ENCODE results near the gene SERPINA12. TPM values are rescaled to one million over a fixed set of nuclear protein-coding genes. Genes with fewer than 3 reads are reported as not detected.

The SERPINA12 gene
- total RNA-seq, 1 donor from 2014 or later, result not detected

DNA sequence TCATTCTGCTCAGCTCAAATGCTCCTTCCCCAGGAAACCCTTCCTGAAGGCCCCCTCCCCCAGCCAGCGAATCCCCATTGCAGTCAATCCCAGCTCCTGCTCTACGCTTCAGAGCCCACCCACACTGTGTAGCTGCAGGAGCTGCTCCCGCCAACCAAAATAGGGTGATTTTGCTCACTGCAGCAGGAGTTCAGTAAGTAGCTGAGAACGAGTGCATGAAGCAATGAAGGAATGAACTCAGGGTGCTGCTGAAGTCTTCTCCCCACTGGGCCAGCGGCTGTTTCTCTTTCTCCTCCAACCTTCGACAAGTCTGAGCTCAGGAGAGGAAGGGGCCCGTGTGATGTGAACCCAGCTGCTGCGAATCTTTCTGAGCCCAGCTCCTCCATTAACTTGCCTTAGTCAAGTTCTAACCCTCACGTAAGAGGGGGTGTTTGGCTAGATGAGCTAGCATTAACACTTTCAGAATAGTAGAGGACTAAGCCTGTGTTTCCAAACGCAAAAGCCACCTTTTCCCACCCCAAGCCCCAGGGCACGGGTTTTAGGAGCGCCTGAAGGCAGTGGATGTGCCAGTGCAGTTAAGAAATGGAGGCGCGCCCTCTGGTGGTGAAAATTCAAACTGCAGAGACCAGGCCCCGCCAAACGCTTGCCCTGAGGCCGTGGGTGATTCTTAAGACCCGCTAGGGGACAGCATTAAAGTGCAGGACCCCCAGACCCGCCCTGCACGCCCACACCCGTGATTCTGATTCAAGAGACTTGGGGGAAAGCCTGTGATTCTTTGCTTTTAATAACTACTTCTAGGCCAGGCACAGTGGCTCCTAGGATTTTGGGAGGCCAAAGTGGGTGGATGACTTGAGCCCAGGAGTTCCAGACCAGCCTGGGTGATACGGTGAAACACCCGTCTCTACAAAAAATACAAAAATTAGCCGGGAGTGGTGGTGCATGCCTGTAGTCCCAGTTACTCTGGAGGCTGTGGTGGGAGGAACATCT is 40.0 kb upstream of the SERPINA12 start:
- H3K4me1 ChIP-seq, result no peaks in the 10 kb centered on the region
- intact Hi-C loops (cut with DNase I), result no loop called here
- H3K27me3 ChIP-seq (ENCODE audit: low read depth), result peaks cover 7% of the 10 kb centered on the region
- peak; percentile 71 for ATAC-seq
- peak; percentile 70 for DNase-seq
- no peak overlapping the region for H3K4me3 ChIP-seq
- H3K27ac ChIP-seq, result no peak overlapping the region
- H3K9me3 ChIP-seq, result no peaks in the 10 kb centered on the region
- H3K36me3 ChIP-seq, result no peaks in the 10 kb centered on the region
- TF ChIP-seq, protein P1, sequence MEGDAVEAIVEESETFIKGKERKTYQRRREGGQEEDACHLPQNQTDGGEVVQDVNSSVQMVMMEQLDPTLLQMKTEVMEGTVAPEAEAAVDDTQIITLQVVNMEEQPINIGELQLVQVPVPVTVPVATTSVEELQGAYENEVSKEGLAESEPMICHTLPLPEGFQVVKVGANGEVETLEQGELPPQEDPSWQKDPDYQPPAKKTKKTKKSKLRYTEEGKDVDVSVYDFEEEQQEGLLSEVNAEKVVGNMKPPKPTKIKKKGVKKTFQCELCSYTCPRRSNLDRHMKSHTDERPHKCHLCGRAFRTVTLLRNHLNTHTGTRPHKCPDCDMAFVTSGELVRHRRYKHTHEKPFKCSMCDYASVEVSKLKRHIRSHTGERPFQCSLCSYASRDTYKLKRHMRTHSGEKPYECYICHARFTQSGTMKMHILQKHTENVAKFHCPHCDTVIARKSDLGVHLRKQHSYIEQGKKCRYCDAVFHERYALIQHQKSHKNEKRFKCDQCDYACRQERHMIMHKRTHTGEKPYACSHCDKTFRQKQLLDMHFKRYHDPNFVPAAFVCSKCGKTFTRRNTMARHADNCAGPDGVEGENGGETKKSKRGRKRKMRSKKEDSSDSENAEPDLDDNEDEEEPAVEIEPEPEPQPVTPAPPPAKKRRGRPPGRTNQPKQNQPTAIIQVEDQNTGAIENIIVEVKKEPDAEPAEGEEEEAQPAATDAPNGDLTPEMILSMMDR (IDR thresholded peaks at IDR 0.05), result peak; percentile 95

DNA sequence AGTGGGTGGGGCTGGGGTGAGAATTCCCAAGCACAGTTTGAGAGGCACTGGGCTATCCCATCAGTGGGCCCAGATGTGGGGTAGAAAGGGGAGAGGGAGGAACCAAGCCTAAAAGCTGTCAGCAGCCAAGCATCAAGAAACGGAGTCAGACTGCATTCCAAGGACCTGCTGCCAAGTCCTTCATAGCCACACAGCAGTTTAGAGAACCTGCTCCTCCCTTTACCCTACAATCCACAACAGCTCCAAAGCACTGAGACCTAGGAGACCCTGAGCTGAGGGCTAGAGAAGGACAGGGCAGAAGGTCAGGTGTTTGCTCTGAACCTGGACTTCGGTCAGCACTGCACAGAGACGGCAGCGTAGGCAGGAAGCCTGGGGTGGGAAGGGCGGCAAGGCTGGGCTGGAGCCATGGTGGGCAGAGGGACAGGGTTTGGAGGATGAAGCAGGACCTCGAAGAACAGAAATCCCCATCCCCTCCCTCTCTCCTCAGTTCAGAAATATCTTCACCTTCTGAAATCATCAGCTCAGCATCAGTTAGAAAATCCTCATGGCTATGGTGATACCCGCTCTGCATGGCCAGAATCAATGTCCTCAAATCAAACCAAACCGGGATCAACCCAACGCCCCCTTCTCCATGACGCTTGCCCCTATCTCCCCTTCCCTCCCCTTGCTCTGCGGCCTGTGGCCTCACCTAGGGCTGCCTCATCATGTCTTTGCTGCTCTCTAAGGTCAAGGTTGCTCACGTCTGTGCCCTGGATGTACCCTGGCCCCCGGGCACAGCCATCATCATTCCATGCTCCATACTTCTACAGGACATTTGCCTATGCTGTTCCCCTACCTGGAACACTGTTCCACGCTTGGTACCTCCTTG is 39.1 kb upstream of the SERPINA12 start:
- Histone ChIP-seq H3K36me3 (no peaks in the 10 kb centered on the region), H3K4me3 (no peak overlapping the region), H3K27me3 (ENCODE audit: low read depth) (peaks cover 7% of the 10 kb centered on the region), H3K27ac (no peak overlapping the region), H3K9me3 (no peaks in the 10 kb centered on the region), H3K4me1 (no peaks in the 10 kb centered on the region)
- ATAC-seq (peak in 1 of 2 donors; percentile 34), DNase-seq (no peak)
- intact Hi-C loops (cut with DNase I), result no loop called here
- TF ChIP-seq, protein P1 (IDR thresholded peaks at IDR 0.05), result no peak

DNA sequence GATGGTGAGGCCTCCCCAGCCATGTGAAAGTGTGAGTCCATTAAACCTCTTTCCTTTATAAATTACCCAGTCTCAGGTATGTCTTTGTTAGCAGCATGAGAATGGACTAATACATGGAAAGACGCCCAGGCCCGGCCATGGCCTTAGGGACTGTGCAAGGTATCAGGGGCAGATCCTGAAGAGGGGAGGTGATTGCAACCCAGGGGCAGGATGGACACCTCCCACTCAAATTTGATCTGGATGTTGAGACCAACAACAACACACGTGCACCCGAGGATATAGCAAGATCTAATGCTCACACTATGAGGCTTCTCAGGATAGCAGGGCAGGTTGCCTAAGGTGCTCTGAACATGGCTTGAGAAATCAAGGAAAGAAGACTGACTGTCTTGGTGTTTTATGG is 38.5 kb upstream of the SERPINA12 start:
- ATAC-seq (no peak), DNase-seq (no peak)
- H3K36me3 ChIP-seq, result no peaks in the 10 kb centered on the region
- peaks cover 7% of the 10 kb centered on the region for H3K27me3 ChIP-seq (ENCODE audit: low read depth)
- H3K27ac ChIP-seq, result no peak overlapping the region
- TF ChIP-seq, protein P1 (IDR thresholded peaks at IDR 0.05), result no peak
- intact Hi-C loops (cut with DNase I), result no loop called here
- H3K4me1 ChIP-seq, result no peaks in the 10 kb centered on the region
- no peak overlapping the region for H3K4me3 ChIP-seq
- no peaks in the 10 kb centered on the region for H3K9me3 ChIP-seq

DNA sequence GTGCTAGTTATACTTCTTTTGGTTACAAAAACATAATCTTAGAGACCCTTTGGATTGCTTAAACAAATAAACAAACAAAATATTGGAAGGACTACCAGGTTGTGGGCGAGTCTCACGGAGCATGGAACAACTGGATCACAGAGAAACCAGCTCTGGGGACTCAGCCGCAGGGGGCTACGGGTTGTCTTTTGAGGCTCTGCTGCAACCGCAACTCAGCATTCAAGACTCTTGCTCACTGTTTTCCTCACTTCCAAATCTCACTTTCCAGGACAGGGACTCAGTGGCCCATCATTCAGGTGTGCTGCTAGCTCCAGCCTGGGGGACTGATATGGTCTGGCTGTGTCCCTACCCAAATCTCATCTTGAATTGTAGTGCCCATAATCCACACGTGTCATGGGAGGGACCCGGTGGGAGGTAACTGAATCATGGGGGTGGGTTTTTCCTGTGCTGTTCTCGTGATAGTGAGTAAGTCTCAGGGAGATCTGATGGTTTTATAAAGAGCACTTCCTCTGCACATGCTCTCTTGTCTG is 37.9 kb upstream of the SERPINA12 start:
- no peak for ATAC-seq
- Histone ChIP-seq H3K4me3 (no peak overlapping the region), H3K36me3 (no peaks in the 10 kb centered on the region), H3K27me3 (ENCODE audit: low read depth) (peaks cover 7% of the 10 kb centered on the region), H3K9me3 (no peaks in the 10 kb centered on the region), H3K27ac (no peak overlapping the region), H3K4me1 (no peaks in the 10 kb centered on the region)
- DNase-seq, result no peak
- TF ChIP-seq, protein P1 (IDR thresholded peaks at IDR 0.05), result no peak
- intact Hi-C loops (cut with DNase I), result no loop called here

DNA sequence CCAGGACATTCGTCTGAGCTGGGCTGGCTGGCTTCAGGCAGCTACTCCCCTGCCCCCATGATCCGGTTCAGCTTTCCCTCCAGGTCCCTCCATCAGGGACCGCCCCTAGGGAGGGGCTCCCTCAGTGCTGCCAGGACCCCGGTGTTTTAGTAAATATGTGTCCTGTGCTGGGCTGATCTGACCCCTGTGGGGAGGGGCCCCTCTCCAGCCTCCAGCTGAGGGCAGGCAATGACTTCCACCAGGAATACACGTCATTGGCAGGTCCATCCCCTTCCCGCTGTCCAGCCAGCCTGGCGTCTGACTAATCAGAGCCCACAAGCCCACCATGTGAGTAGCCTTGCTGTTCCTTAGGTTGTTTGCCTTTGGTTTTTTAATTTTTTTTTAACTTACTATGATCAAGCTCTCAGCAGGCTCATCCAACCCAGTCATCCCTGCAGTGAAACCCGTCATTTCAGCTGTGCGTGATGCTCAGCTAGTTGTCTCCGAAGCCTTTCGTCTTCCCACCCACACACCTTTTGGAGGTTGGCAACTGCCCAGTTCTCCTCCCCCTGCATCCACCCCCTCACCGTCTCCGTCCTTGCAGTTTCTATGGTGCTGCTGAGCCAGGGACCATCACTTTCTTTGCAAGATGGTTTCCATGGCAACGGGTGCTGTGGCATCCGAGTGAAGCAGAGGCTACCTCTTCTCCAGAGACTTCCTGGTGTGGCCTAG is 36.0 kb upstream of the SERPINA12 start:
- Histone ChIP-seq H3K27ac (no peak overlapping the region), H3K9me3 (no peaks in the 10 kb centered on the region), H3K4me1 (no peaks in the 10 kb centered on the region), H3K36me3 (no peaks in the 10 kb centered on the region), H3K4me3 (no peak overlapping the region), H3K27me3 (ENCODE audit: low read depth) (peaks cover 7% of the 10 kb centered on the region)
- TF ChIP-seq, protein P1 (IDR thresholded peaks at IDR 0.05), result no peak
- no peak for ATAC-seq
- DNase-seq, result no peak
- intact Hi-C loops (cut with DNase I), result no loop called here
